ENCODE measurements around the gene RHOF. TPM values are rescaled to one million over a fixed set of nuclear protein-coding genes. Genes with fewer than 3 reads are reported as not detected.

The RHOF gene
- polyA plus RNA-seq, 1 of the 3 experiments (the other 2 are of a cell fraction): 5.0 TPM

- H2AFZ ChIP-seq (ENCODE audit: low read depth): no peak overlapping the region
- 93% methylated on average over 11 of the region's 12 CpGs for WGBS (ENCODE audit: low lambda C conversion rate)
- ChIA-PET POLR2A (no interaction called here), CTCF (interaction anchor here (1.0 kb wide), 1 partner anchor 199 kb away, joined by 3 read pairs; no protein-coding TSS in a partner anchor)
- no peaks in the 10 kb centered on the region; the same call in 1 of the 2 replicates for H3K79me2 ChIP-seq (ENCODE audit: insufficient read depth)
- H3K9ac ChIP-seq: no peak overlapping the region
- H3K27me3 ChIP-seq (ENCODE audit: insufficient read depth): no peaks in the 10 kb centered on the region
- no peaks in the 10 kb centered on the region for H3K9me3 ChIP-seq
- H3K4me2 ChIP-seq: no peak overlapping the region
- H3K27ac ChIP-seq (ENCODE audit: low read depth in 2 of 2, low read length in 1 of 2): no peak overlapping the region
- no peaks in the 10 kb centered on the region for H3K36me3 ChIP-seq (replicated peaks in 1 of 2; ENCODE audit: control insufficient read depth in 1 of 2, insufficient read depth in 2 of 2, low read length in 1 of 2)
- no peaks in the 10 kb centered on the region for H3K9me2 ChIP-seq
- H3K4me3 ChIP-seq (ENCODE audit: low read depth in 2 of 2, low read length in 1 of 2): no peak overlapping the region
- TF ChIP-seq CTCF (IDR thresholded peaks at IDR 0.05): no peak
- no peak for TF ChIP-seq USF2 (IDR thresholded peaks at IDR 0.05; ENCODE audit: borderline replicate concordance, low read depth, low read length)
- peaks cover 0 to 6% of the 10 kb centered on the region in 2 experiments; a peak in 1 of 4 replicates for H3K4me1 ChIP-seq (ENCODE audit: control insufficient read depth in 1 of 2, insufficient read depth in 2 of 2, low read depth in 1 of 2, low read length in 1 of 2)
- DNase-seq: no peak
- no peaks in the 10 kb centered on the region for H4K20me1 ChIP-seq (ENCODE audit: insufficient read depth)
- H3F3A ChIP-seq (replicated peaks; ENCODE audit: insufficient read depth): peaks cover 13% of the 10 kb centered on the region
Observed at GRCh38 chr12:121751749-121752351, 41.6 kb downstream of the RHOF start.

- Histone ChIP-seq H3K4me3 (ENCODE audit: low read depth in 2 of 2, low read length in 1 of 2) (no peak overlapping the region), H3K79me2 (ENCODE audit: insufficient read depth) (no peaks in the 10 kb centered on the region; the same call in 1 of the 2 replicates), H3K4me2 (no peak overlapping the region), H3K9me2 (no peaks in the 10 kb centered on the region), H3F3A (replicated peaks; ENCODE audit: insufficient read depth) (peaks cover 17% of the 10 kb centered on the region), H3K36me3 (replicated peaks in 1 of 2; ENCODE audit: control insufficient read depth in 1 of 2, insufficient read depth in 2 of 2, low read length in 1 of 2) (no peaks in the 10 kb centered on the region), H3K4me1 (ENCODE audit: control insufficient read depth in 1 of 2, insufficient read depth in 2 of 2, low read depth in 1 of 2, low read length in 1 of 2) (peaks cover 0 to 6% of the 10 kb centered on the region in 2 experiments; a peak in 1 of 4 replicates), H3K27me3 (ENCODE audit: insufficient read depth) (no peaks in the 10 kb centered on the region), H3K9me3 (no peaks in the 10 kb centered on the region), H3K9ac (no peak overlapping the region), H2AFZ (ENCODE audit: low read depth) (no peak overlapping the region), H3K27ac (ENCODE audit: low read depth in 2 of 2, low read length in 1 of 2) (no peak overlapping the region), H4K20me1 (ENCODE audit: insufficient read depth) (no peaks in the 10 kb centered on the region)
- ChIA-PET POLR2A (no interaction called here), CTCF (interaction anchor here (1.0 kb wide), 1 partner anchor 198 kb away, joined by 3 read pairs; no protein-coding TSS in a partner anchor)
- DNase-seq: no peak
- 100% methylated on average over 1 of the region's 1 CpG for WGBS (ENCODE audit: low lambda C conversion rate)
- no peak for TF ChIP-seq USF2 (IDR thresholded peaks at IDR 0.05; ENCODE audit: borderline replicate concordance, low read depth, low read length)
- TF ChIP-seq MXI1 (IDR thresholded peaks at IDR 0.05; ENCODE audit: low read depth, low read length): no peak
- TF ChIP-seq CTCF (IDR thresholded peaks at IDR 0.05): no peak
- no peak for TF ChIP-seq PBX3 (IDR thresholded peaks at IDR 0.05)
- no peak for TF ChIP-seq FOSL2 (IDR thresholded peaks at IDR 0.05; ENCODE audit: borderline replicate concordance, low read depth)
- no peak for TF ChIP-seq EZH2phosphoT487 (IDR thresholded peaks at IDR 0.05; ENCODE audit: borderline replicate concordance, low read depth)
- no peak for TF ChIP-seq SIN3A (IDR thresholded peaks at IDR 0.05; ENCODE audit: borderline replicate concordance, low read depth, low read length)
- no peak for TF ChIP-seq JUND (IDR thresholded peaks at IDR 0.05)
- TF ChIP-seq USF1 (IDR thresholded peaks at IDR 0.05; ENCODE audit: borderline replicate concordance, low read depth): no peak
- no peak for TF ChIP-seq SMC3 (IDR thresholded peaks at IDR 0.05; ENCODE audit: low read depth, low read length)
- TF ChIP-seq MAX (IDR thresholded peaks at IDR 0.05; ENCODE audit: low read depth): no peak
- TF ChIP-seq MEF2A (IDR thresholded peaks at IDR 0.05; ENCODE audit: borderline replicate concordance, low read depth): no peak
- TF ChIP-seq RAD21 (IDR thresholded peaks at IDR 0.05; ENCODE audit: low read length): no peak
- TF ChIP-seq POLR2AphosphoS5 (IDR thresholded peaks at IDR 0.05; ENCODE audit: low read depth, low read length): no peak
- TF ChIP-seq FOXM1 (IDR thresholded peaks at IDR 0.05; ENCODE audit: low read depth): no peak
- no peak for TF ChIP-seq TCF12 (IDR thresholded peaks at IDR 0.05)
- no peak for TF ChIP-seq RXRA (IDR thresholded peaks at IDR 0.05; ENCODE audit: borderline replicate concordance, low read depth)
Observed at GRCh38 chr12:121751034-121751433, 42.5 kb downstream of the RHOF start.

Measured in SK-N-SH (cell line).